Cardiac septum (tissue), 1 donor: ENCODE data around the gene SNX33. TPM values are rescaled to one million over a fixed set of nuclear protein-coding genes. Genes with fewer than 3 reads are reported as not detected.

Source experiments
- DNase-seq: peaks from one replicate; pipeline ENCODE4 v3.0.0-alpha.2; 2020; ENCODE audit warnings: low spot score
- intact Hi-C: fragments of 100-400 bp; cut with DNase I; formaldehyde crosslinking; loops from one replicate; pipeline ENCODE4 v1.14.0; 2022
- total RNA-seq: library from RNA; stranded (reverse); fragmentation: NEBNext Ultra II Directional; extraction: Animal tissue kit (Norgen Biotek cat#: 25700); gene quantifications from one replicate; pipeline ENCODE4 v1.2.1, GENCODE V29; 2021
- donor health status: DM: no; HTN: no; CAD: no.

SNX33 gene
- total RNA-seq, 1 donor from 2014 or later = 10.3 TPM

- intact Hi-C loops = no loop called here
- DNase-seq = peak; percentile 53
Observed at GRCh38 chr15:75656331-75656730, 8.6 kb downstream of the SNX33 start.

- intact Hi-C loops = no loop called here
- no peak for DNase-seq
Observed at GRCh38 chr15:75656813-75657212, 9.1 kb downstream of the SNX33 start.

- DNase-seq = no peak
- intact Hi-C loops = no loop called here
Observed at GRCh38 chr15:75659141-75659771, 11.5 kb downstream of the SNX33 start.

GRCh38 chr15:75659928-75660645 lies 12.4 kb downstream of the SNX33 start:
- intact Hi-C loops = no loop called here
- no peak for DNase-seq

GRCh38 chr15:75661100-75661755 lies 13.5 kb downstream of the SNX33 start:
- peak; percentile 89 for DNase-seq
- intact Hi-C loops = no loop called here

GRCh38 chr15:75661756-75662140 lies 14.0 kb downstream of the SNX33 start:
- intact Hi-C loops = no loop called here

GRCh38 chr15:75662823-75663519 lies 15.3 kb downstream of the SNX33 start:
- no peak for DNase-seq
- intact Hi-C loops = no loop called here

More at GRCh38 chr15:75661756-75662140, 14.0 kb downstream of the SNX33 start:
- no peak for DNase-seq

GRCh38 chr15:75663931-75664421 lies 16.3 kb downstream of the SNX33 start:
- intact Hi-C loops = no loop called here
- no peak for DNase-seq

GRCh38 chr15:75666823-75667501 lies 19.2 kb downstream of the SNX33 start:
- intact Hi-C loops = no loop called here
- no peak for DNase-seq

- intact Hi-C loops = no loop called here
- DNase-seq = no peak
Observed at GRCh38 chr15:75669191-75669878, 21.6 kb downstream of the SNX33 start.

- intact Hi-C loops = no loop called here
Observed at GRCh38 chr15:75669879-75670212, 22.1 kb downstream of the SNX33 start.

GRCh38 chr15:75671730-75672602 lies 24.3 kb downstream of the SNX33 start:
- intact Hi-C loops = no loop called here
- DNase-seq = no peak

More at GRCh38 chr15:75669879-75670212, 22.1 kb downstream of the SNX33 start:
- no peak for DNase-seq

GRCh38 chr15:75672646-75673425 lies 25.1 kb downstream of the SNX33 start:
- no peak for DNase-seq
- intact Hi-C loops = no loop called here

- DNase-seq = peak; percentile 84
- intact Hi-C loops = no loop called here
Observed at GRCh38 chr15:75673426-75674235, 25.9 kb downstream of the SNX33 start.

GRCh38 chr15:75674366-75674765 lies 26.7 kb downstream of the SNX33 start:
- intact Hi-C loops = no loop called here
- no peak for DNase-seq

- intact Hi-C loops = no loop called here
- DNase-seq = no peak
Observed at GRCh38 chr15:75675579-75676404, 28.1 kb downstream of the SNX33 start.
